ENCODE results near the gene JMJD1C. TPM values are rescaled to one million over a fixed set of nuclear protein-coding genes. Genes with fewer than 3 reads are reported as not detected.
A peak's percentile ranks its signal among the peaks of the same experiment; 100 is the strongest.

JMJD1C gene
- total RNA-seq, 1 donor from 2014 or later = 186 TPM

DNA sequence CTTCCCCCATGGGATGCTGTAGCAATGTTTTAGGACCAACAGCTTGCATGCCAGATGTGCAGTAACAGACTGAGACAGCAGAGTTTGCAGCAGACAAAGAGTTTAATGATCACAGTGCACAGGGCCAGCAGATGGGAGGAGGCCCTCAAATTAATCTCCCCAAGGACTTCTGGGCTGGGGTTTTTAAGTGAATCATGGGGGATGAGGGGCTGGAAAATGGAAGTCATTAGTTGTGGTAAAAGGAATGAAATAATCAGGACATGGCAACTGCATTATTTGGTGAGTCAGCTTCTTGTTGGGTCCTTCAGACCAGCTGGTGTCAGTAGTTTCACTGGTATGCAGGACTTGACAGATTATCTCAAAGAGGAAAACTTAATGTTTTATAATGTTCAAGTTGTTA, 345.2 kb downstream of the JMJD1C start:
- peak; percentile 93 for DNase-seq

DNA sequence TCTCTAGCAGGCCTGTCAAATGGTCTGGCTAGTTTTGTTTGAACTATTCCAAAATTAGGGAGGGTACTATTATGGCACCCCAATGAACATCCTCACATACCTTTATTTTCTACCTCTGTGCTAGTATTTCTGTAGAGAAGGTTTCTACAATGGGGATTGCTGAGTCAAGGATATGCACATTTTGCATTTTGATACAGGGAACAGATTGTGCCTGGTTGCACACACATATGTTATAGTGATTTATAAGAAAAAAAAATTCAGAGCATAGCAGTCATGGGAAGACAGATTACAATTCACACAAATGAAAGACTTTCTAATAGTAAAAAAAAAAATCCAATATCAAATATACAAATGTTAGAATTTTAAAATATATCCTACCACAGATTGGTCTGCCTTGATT, 346.7 kb downstream of the JMJD1C start:
- DNase-seq = no peak

Small RNA genes within 50 kb of the gene (small RNA-seq; reads per million reads assigned to genes)
- gene AC022022.1 (ENCODE audit: low replicate concordance) (not detected), gene MIR1296 (ENCODE audit: low replicate concordance) (9.3 reads per million, percentile 92 among the genes with 10 or more reads in this experiment)

Other genes starting within 250 kb of the JMJD1C start
- 31.4 TPM for gene REEP3, start 55.4 kb upstream of the JMJD1C start, total RNA-seq

All from skin of body (tissue), 3 donors.